ENCODE measurements around the gene ADCY9.
"Not testable (repeated sequence)": the region's sequence is repeated elsewhere in the genome, so short reads cannot be mapped to it uniquely, and the experiment has no call there.

Gene ADCY9

DNA sequence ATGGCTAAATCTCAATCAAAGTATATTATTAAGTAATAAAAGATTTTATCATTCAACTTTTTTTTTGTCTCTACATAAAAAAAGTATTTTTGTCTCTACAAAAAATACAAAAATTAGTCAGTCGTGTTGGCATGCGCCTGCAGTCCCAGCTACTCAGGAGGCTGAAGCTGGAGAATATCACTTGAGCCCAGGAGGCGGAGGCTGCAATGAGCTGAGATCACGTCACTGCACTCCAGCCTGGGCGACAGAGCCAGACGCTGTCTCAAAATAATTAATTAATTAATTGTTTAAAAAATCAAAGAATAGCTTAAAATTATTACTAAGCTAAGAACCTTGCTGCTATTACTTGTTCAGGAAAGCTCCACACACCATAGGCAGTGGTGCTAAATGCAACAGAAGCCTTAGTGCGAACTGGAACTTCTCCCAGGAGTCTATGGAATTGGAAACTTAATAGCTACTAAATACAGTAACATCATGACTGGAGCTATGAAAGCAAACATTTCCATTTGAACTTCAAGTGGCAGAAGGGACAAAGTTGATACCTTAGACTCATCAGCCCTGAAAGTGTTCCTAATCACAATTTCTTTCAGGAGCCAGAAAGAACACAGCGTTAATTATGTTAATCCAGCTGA, 22.6 kb downstream of the ADCY9 start:
- no peak for DNase-seq (ENCODE audit: low spot score)

DNA sequence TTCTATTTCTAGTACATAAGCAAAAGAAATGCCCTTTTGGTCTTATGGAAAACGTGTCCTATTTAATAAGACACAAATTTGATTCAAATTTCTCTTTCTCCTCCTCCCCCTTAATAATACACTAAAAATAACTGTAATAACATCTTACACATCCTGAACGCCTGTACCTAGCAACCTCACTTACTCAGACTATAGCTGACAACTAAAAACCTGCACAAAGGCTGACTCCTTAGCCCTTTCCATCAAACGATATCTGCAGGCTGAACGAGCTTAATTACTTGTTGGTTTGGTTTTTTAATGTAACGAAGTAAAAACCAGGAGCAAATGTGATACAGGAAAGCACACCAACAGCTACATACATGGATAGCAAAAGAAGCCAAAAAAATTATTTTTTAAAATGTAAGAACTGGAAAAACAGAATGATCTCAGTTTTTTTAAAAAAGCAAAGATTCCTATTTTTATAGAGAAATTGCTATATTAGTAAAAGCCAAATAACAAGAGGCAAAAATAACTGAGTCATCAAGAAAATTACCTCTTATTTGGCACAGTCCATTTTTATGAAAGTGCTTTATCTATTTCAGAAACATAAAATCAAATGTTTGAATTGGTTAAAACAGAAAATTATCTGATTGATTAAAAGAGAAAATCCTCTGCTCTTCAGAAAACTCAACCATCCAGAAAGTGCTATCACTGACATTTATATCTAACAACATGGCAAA, 23.5 kb downstream of the ADCY9 start:
- no peak for DNase-seq (ENCODE audit: low spot score)

DNA sequence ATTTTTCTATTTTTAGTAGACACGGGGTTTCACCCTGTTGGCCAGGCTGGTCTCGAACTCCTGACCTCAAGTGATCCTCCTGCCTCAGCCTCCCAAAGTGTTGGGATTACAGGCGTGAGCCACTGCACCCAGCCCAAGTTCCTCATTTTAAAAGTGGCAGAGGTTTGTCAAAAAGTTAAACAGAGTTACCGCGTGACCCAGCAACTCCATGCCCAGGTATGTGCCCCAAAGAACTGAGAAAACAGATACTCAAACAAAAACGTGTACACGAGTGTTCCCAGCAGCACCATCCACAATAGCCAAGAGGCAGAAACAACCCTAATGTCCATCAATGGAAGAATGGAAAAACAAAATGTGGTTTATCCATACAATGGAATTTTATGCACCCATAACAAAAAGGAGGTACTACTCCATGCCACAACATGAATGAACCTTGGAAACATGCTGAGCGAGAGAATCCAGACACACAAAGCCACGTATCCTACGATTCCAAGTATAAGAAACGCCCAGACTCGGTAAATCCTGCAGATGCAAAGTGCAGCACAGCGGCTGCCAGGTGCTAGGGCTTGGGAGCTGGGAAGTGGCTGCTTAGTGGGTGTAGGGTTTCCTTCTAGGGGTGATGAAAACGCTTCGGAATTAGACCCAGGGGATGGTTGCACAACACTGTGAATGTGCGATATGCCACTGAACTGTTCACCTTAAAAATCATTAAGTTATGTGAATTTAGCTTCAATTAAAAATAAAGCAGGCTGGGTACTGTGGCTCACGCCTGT, 24.8 kb downstream of the ADCY9 start:
- DNase-seq (ENCODE audit: low spot score) = no peak

DNA sequence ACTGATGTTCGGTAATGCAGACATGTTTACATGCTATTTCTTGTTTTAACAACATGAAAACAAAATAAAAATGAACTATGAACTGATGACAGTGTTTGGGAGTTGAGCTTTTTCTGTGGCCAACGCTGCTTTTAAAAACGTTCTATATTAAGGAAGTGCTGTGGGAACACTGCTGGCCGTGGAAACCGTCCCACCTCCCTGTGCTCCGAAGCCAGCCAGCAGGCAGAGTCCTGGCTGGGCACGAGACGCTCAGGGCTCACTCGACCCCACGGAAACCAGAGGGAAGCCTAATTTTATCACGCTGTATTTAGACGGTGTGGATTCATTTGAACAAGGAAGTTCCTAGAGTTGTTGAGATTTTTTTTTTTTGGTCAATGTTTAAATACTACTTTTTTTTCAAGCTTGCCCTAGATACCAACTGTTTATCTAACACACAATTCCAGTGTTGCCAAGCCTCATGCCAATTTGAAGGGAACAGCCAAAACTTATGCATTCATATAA, 25.8 kb downstream of the ADCY9 start:
- DNase-seq (ENCODE audit: low spot score) = no peak

DNA sequence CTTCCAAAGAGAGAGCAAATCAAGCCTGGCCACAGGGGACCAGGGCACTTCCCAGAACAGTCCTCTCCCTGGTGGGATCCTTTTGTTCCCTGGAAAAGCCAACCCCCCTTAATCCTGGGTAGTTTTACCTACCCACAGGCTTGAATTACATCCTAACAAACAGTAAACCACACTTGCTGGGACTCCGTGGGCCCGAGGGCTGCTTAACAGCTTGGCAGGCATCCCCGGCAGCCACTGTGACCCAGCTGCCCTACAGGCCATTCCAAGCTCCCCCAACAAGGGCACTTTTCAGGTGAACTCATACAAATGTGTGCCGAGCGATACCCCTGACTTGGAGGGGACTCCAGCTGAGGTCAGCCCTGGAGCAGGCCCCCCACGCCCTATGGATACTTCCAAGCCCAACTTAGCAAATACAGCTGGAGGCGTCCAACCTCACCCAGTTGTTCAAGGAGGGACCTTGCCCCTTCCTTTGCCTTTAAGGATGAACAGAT, 26.4 kb downstream of the ADCY9 start:
- no peak for DNase-seq (ENCODE audit: low spot score)

DNA sequence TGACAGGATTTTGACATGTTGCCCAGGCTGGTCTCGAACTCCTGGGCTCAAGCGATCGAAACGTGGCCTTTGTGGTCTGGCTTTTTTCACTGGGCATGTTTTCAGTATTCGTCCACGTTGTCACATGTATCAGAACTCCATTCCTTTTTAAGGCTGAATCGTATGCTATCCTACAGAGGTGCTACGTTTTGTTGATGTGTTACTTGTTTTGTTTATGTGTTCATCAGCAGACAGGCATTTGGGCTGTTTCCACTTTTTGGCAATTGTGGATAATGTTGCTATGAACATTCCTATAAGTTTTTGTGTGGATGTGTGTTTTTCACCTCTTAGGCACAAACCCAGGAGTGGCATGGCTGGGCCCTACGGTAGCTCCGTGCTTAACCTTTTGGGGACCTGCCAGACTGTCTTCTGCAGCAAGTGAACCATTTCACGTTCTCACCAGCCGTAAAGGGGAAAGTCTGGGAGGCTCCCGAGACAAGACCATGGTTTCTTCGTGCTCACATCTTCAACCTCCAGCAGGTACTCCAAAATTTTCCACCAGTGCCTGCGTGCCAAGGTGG, 26.9 kb downstream of the ADCY9 start:
- no peak for DNase-seq (ENCODE audit: low spot score)

DNA sequence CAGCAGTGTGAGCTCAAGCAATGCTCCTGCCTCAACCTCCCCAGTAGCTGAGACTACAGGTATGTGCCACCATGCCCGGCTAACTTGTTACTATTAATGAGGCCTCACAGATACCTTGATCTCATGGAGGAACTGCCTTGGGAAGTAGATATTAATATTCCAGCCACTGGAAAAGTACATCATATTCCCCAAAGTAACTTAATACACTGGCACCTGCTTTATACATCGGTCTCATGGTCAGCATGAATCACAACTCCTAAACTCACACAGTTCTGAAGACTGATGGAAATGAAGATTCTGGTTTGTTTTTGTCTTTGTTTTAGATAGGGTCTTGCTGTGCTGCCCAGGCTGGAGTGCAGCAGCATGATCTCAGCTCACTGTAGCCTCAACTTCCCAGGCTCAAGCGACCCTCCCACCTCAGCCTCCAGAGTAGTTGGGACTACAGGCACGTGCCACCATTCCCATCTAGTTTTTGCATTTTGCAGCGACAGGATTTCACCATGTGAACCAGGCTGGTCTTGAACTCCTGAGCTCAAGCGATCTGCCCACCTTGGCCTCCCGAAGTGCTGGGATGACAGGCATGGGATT, 28.2 kb downstream of the ADCY9 start:
- DNase-seq (ENCODE audit: low spot score) = no peak

DNA sequence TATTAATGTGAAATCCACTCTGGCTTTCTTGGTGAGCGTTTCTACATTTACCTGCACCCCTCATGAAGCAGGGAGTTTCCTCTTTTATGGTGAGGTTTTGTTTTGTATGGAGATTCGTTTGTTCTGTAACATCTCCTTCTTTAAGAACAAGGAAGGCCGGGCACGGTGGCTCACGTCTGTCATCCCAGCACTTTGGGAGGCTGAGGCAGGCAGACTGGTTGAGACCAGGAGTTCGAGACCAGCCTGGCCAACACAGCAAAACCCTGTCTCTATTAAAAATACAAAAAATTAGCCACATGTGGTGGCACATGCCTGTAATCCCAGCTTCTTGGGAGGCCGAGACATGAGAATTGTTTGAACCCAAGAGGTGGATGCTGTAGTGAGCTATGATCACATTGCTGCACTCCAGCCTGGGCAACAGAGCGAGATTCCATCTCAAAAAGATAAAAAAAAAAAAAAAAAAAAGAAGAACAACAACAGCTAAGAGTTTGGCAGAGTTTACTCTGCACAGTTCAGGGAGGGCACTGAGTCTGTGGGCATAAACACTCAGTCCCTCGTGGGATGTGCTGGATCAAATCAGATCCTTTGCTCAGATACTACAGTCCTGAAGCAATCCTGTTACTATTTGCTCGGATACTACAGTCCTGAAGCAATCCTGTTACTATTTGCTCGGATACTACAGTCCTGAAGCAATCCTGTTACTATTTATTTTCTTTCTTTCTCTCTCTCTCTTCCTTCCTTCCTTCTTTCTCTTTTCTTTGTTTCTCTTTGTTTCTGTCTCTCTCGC, 28.9 kb downstream of the ADCY9 start:
- no peak for DNase-seq (ENCODE audit: low spot score)

DNA sequence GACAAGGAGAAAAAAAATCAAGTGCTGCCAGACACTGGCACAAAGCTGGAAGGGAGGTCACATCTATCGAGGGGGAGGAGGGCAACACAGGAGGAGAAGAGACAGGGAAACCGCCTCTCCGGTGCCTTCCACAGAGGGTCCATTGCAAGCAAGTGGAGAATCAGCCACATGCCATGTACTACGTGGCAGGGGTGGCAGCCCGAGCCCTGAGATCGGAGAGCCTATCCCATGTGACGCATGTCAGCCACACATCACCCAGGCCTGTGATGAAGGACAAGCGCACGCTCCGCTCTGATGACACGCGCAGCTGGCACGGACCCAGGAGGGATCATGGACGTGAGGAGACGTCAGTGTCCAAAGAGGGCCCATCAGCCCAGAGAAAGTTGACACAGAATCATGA, 30.1 kb downstream of the ADCY9 start:
- no peak for DNase-seq (ENCODE audit: low spot score)

DNA sequence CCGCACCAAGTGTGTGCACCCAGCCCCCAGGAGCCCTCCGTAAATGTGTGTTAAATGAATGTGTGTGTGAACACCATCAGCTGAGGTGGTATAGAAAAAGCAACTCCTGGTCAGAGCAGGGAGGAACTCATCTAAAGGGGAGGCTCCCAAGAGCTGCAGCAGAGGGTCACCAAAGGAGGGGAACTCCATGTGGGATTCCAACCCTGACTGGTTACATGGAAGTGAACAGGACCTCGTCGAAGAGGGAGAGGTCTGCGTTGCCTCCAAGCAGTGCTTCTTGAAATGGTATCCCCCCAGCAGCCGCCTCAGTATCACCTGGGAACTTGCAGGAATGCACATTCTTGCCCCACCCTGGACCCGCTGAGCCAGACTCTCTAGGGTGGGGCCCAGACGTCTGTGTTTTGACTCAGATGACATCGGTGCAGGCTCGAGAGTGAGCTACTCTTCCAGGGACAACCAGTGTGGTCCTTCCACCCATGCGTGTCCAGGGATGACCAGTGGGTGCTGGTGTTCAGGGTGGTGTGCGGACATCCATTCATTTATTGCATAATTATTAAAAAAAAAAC, 30.8 kb downstream of the ADCY9 start:
- no peak for DNase-seq (ENCODE audit: low spot score)

DNA sequence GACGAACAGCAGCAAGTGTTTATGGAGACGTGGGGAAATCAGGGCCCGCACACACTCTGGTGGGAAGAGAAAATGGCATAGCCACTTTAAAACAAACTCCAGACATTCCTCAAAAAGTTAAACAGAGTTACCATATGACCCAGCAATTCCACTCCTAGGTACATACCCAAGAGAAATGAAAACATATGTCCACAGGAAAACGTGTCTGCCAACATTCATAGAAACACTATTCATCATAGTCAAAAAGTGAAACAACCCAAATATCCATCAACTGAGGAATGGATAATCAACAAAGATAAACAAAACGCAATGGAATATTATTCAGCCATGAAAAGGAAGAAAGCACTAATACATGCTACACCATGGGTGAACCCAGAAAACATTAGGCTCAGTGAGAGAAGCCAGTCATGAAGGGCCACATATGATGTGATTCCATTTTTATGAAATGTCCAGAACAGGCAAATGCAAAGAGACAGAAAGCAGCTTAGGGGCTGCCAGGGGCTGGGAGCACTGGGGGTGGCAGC, 32.8 kb downstream of the ADCY9 start:
- DNase-seq (ENCODE audit: low spot score) = no peak

DNA sequence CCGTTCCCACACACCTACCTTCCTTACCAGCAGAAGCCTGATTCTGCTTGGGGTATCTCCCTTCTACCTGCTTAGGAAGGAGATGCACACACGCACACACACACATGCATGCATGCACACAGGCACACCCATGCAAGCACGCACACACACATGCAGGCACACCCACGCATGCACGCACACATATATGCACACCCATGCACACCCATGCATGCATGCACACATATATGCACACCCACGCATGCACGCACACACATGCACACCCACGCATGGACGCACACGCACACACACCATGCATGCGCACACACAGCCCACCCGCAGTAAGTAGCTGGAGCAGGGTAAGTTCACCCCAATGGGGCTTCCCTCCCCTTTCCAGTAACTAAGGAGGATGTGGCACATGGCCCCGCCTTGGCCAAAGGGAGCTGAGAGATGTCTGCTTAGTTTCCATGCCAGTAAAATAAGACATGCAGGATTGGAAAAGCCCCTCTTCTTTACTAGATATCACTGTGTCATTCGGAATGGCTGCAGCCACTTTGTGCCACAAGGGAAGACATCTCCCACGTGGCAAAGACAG, 33.7 kb downstream of the ADCY9 start:
- DNase-seq (ENCODE audit: low spot score) = no peak

DNA sequence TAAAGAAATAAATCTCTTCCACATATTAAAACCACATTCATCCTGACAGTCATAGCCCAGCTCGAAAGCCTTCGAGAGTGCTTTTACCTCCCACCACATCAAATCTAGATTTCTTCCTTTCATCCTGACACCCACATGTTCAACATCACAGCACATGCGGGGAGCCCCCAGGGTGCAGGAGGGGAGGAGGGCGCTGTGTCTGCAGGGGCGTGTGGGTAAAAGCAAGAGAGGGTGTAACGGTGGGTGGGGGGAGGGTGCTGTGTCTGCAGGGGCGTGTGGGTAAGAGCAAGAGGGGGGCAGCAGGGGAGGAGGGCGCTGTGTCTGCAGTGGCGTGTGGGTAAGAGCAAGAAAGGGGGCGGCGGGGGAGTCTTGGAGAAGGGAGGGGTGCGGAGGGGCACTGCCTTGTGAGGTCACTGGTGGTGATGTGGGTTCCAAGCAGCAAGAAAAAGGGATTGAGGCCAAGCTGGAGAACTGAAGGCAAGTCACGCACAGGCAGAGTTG, 34.7 kb downstream of the ADCY9 start:
- DNase-seq (ENCODE audit: low spot score) = no peak

DNA sequence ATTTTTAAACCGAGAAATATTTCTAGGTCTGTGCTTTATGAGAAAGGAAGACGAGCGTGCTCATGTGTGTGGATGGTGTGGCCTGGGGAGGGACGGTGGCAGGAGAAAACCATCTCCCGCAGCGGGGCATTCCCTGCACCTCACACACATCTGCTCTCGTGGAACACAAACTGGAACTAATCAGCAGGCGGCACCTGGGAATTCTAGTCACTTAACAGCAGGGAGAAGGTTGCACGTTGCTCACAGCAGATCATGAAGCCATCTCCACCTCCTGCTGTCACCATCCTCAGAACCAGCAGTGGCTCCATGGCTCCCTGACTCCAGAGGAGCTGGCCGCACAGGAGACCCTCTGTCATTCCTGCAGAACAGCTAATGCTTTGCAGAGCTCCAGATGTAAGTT, 35.2 kb downstream of the ADCY9 start:
- DNase-seq (ENCODE audit: low spot score) = no peak

DNA sequence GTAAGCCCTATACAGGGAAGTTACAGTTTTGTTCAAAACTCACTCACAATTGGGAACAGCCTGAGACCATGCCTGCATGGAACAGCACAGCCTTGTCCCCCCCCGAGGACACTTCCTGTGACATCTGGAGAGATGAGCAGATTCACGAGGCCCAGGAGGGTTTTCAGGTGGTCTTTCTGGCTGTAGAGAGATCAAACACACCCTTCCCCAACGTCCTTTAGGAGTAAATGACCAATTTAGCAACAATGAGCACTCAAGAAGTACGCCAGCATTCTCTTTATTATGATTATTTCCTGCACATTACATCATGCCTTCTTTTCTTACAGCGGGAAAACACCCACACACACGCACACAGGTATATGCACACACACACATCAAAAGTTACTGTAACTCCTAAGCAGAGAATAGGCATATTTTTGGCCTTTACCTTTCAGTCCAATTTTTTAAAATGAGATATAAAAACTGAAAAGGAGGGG, 39.0 kb downstream of the ADCY9 start:
- DNase-seq (ENCODE audit: low spot score) = no peak

DNA sequence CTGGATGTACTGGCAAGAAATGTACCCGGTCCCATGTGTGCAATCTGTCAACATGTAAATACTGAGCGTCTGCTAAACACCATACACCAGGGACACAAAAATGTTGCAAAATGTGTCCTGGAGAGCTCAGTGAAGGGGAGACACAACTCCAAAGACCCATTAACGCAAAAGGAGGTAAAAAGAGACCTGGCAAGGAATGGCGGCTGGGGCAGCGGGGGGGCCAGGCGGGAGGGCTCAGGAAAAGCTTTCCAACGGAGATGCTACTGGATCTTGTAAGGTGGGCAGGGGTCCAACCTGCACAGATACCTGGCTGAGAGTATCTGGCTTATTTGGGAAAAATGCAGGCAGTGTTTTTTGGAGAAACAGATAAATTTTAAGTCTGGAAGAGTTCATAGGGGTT, 40.7 kb downstream of the ADCY9 start:
- DNase-seq (ENCODE audit: low spot score) = no peak

DNA sequence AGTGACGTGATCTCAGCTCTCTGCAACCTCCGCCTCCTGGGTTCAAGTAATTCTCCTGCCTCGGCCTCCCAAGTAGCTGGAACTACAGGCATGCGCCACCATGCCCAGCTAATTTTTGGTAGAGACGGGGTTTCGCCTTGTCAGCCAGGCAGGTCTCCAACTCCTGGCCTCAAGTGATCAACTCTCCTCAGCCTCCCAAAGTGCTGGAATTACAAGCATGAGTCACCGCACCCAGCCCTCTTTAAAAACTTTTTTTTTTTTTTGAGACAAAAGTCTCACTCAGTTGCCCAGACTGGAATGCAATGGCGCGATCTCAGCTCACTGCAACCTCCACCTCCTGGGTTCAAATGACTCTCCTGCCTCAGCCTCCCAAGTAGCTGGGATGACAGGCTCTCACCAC, 43.1 kb downstream of the ADCY9 start:
- not testable (repeated sequence) for DNase-seq (ENCODE audit: low spot score)

DNA sequence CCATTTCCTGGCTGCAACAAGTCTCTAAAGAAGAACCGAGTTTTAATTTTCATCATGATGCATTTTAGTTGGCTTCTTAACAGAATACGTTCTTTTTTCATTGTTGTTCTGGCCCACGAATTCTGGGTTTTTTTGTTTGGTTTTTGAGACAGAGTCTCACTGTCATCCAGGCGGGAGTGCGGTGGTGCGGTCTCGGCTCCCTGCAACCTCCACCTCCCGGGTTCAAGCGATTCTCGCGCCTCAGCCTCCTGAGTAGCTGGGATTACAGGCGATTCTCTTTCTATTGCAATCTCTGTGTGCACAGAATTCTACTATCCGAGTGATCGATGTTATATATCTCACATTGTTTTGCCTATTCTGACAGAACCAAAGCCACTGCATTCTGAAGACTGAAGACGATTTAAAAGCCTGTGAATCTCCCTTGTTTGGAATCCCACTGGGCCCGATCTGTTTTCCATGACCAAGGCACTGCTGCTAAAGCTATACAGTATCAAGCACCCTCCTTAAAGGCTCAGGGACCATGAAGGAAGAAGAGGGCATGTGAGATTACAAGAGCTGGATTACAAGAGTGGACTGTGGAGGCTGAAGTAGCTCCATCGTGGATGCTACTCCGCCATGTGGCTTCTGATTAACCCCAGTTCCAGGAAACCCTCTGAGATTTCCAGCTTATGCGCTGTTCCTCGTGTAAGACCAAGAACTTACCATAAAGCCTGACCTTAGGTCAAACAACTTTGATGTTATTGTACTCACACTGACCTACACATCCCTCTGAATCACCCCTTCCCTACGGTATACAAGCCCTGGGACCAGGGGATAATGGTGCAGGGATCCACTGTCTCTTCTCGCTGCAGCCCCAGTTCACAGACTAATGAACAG, 44.3 kb downstream of the ADCY9 start:
- DNase-seq (ENCODE audit: low spot score) = no peak

DNA sequence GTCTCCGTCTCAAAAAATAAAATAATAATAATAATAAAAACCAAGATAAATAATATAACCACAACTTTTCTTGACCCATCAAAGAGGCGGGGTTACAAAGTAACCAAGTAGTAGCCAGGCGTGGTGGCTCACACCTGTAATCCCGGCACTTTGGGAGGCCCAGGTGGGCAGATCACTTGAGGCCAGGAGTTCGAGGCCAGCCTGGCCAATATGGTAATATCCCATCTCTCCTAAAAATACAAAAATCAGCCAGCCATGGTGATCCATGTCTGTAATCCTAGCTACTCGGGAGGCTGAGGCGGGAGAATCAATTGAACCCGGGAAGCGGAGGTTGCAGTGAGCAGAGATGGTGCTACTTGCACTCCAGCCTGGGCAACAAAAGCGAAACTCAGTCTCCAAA, 45.3 kb downstream of the ADCY9 start:
- DNase-seq (ENCODE audit: low spot score) = no peak

All from COLO829 (cell line).